Activated naive CD4-positive, alpha-beta T cell treated with anti-CD3 and anti-CD28 coated beads, Interleukin-2, amount 50 U/mL, for 72 hours (primary cell): ENCODE data around the gene TTC34. TPM values are rescaled to one million over a fixed set of nuclear protein-coding genes. Genes with fewer than 3 reads are reported as not detected.
A peak's percentile ranks its signal among the peaks of the same experiment; 100 is the strongest.

Source experiments
- ATAC-seq, 2 donors: fragments of 150-1000 bp; cut with Tn5 transposase; 2 replicates each; pipeline ENCODE4 v1.10.0; 2021; ENCODE audit warnings: mild to moderate bottlenecking in 2 of 2, moderate library complexity in 2 of 2
- DNase-seq, 2 donors: peaks; one replicate each; pipeline ENCODE4 v3.0.0; 2021 to 2022; ENCODE audit warnings: low spot score in 2 of 2
- H3K27ac Mint-ChIP-seq, 2 donors: one replicate each; pipeline ENCODE4 v1.8.0; 2022; ENCODE audit warnings: mild to moderate bottlenecking in 2 of 2, mixed read lengths in 2 of 2
- H3K36me3 Mint-ChIP-seq, 2 donors: one replicate each; pipeline ENCODE4 v1.8.0; 2022; ENCODE audit warnings: mixed read lengths in 2 of 2
- H3K9me3 Mint-ChIP-seq, 2 donors: one replicate each; pipeline ENCODE4 v1.8.0; 2022; ENCODE audit warnings: mixed read lengths in 2 of 2
- total RNA-seq, 2 donors: library from RNA; stranded (reverse); gene quantifications; one replicate each; pipeline ENCODE4 v1.2.3, GENCODE V29; 2022

Gene TTC34
- total RNA-seq, result 1 to 10 TPM in 1 of 2 donors, under 1 TPM in 1; 0.80 to 1.3 TPM

- peaks cover 0 to 5% of the 10 kb centered on the region in 2 donors for H3K36me3 Mint-ChIP-seq
- H3K27ac Mint-ChIP-seq, result no peak within 1 kb of the TSS
- DNase-seq (peak; percentile 54 to 68), ATAC-seq (peak; percentile 78 to 93)
- no peaks in the 10 kb centered on the region for H3K9me3 Mint-ChIP-seq
These were observed at the start of gene TTC34 for GRCh38 chr1:2801535-2802291. Gene TTC34, minus strand, starts transcription at chr1:2801693. Its CDS starts 866 bp downstream, at chr1:2800827.

DNA sequence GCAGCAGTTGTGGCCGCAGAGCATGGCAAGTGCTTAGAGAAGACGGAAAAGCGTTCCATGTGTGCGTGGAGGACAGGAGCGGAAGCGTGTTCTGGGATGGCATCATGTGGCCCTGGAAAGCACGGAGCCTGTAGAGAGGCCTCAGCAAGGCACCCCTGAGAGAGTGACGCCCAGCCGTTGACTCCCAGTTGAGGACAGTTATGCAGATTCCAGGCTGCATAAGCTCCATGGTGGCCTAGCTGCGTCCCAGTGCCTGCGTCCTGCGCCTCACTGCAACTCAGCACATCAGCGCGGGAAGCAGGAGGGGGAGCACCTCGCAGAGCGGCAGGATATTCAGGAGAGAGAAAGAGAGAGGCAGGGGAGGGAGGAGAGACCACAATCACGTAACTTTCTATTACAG is 49.0 kb upstream of the TTC34 start:
- ATAC-seq (no peak), DNase-seq (no peak)
- Mint-ChIP-seq H3K36me3 (no peaks in the 10 kb centered on the region), H3K27ac (no peak overlapping the region), H3K9me3 (no peaks in the 10 kb centered on the region)

- no peaks in the 10 kb centered on the region for H3K36me3 Mint-ChIP-seq
- no peak for ATAC-seq
- H3K27ac Mint-ChIP-seq, result peak overlapping the region; percentile 12 to 13
- no peak for DNase-seq
- H3K9me3 Mint-ChIP-seq, result no peaks in the 10 kb centered on the region
These were observed 46.6 kb upstream of the TTC34 start for GRCh38 chr1:2848006-2848670.

DNA sequence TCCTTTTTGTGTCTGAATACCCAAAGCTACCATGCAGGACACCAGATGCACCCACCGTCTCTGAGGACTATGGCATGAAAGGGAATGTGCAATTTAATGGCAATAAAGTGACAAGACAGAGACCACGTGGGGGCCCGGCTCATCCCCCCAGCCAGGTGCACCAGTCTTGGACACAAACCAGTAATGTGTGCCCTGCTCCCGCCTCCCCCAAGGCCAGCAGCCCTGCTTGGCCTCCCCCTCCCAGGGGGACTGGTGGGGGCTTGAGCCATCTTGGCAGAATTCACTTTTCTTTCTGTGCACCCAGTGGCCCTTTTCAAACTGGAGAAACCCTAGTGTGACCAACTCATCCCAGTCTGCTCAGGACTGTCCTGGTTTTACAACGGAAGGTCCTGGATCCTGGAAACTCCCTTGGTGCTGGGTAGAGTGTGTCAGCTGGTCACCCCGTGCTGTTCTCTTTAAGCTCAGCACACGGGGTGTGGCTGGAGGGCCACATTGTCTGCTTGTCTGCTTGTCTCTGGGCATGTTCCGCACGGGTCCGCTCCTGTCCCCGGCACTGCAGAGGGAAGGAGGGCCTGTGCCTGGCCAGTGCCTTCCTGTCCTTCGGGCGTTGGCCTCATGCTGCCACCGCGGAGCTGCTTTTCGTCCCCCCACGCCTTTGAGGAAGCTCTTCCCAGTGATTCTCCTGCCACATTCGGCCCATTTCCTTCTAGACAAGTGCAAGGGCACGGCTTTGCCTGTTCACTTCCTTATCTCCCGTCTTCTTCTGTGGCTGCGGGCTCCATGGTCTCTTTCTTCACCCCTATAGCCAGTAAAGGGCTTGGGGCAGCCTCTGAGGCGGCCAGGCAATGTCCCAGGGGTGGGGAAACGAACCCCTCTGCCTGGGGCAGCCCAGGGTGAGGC is 45.8 kb upstream of the TTC34 start:
- Mint-ChIP-seq H3K9me3 (no peaks in the 10 kb centered on the region), H3K27ac (no peak overlapping the region), H3K36me3 (no peaks in the 10 kb centered on the region)
- ATAC-seq (no peak), DNase-seq (no peak)

GRCh38 chr1:2845869-2846268 is 44.4 kb upstream of the TTC34 start:
- no peaks in the 10 kb centered on the region for H3K36me3 Mint-ChIP-seq
- DNase-seq (no peak), ATAC-seq (no peak)
- no peaks in the 10 kb centered on the region for H3K9me3 Mint-ChIP-seq
- no peak overlapping the region for H3K27ac Mint-ChIP-seq

- Mint-ChIP-seq H3K36me3 (no peaks in the 10 kb centered on the region), H3K27ac (peak overlapping the region; percentile 50 to 87), H3K9me3 (no peaks in the 10 kb centered on the region)
- DNase-seq (peak; percentile 58 to 72), ATAC-seq (peak; percentile 89 to 96)
These were observed 38.7 kb upstream of the TTC34 start for GRCh38 chr1:2840036-2840809.

DNA sequence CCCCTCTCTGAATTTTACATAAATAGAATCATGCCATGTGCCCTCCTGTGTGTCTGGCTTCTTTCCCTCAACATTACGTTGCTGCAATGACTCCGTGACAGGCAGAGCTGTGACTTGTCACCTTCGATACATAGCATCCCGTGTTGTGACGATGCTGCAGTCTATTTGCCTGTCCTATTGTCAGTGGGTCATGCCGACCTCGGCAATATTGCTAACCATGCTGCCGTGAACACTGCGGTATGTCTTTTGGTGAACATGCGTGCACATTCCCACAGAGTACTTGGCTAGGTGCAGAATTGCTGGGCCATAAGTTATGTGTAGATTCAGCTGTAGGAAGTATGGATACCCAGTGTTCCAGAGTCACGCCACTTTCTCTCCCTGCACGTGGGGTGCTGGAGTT is 36.3 kb upstream of the TTC34 start:
- Mint-ChIP-seq H3K36me3 (no peaks in the 10 kb centered on the region), H3K9me3 (no peaks in the 10 kb centered on the region), H3K27ac (no peak overlapping the region)
- DNase-seq, result no peak
- ATAC-seq, result no peak

DNA sequence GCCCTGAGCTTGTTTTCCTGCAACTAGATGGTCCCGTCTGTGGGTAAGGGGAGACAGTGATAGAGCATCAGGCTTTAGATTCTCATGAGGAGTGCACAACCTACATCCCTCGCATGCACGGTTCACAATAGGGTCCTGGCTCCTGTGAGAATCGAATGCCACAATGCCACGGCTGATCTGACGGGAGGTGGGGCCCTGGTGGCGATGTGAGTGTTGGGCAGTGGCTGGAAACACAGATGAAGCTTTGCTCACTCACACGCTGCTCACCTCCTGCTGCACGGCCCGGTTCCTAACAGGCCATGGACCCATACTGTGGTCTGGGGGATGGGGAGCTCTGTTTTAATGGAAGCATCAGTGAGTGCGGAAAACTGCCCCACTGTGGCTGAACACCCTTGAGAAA is 35.8 kb upstream of the TTC34 start:
- ATAC-seq (no peak), DNase-seq (no peak)
- no peak overlapping the region for H3K27ac Mint-ChIP-seq
- no peaks in the 10 kb centered on the region for H3K9me3 Mint-ChIP-seq
- H3K36me3 Mint-ChIP-seq, result no peaks in the 10 kb centered on the region

DNA sequence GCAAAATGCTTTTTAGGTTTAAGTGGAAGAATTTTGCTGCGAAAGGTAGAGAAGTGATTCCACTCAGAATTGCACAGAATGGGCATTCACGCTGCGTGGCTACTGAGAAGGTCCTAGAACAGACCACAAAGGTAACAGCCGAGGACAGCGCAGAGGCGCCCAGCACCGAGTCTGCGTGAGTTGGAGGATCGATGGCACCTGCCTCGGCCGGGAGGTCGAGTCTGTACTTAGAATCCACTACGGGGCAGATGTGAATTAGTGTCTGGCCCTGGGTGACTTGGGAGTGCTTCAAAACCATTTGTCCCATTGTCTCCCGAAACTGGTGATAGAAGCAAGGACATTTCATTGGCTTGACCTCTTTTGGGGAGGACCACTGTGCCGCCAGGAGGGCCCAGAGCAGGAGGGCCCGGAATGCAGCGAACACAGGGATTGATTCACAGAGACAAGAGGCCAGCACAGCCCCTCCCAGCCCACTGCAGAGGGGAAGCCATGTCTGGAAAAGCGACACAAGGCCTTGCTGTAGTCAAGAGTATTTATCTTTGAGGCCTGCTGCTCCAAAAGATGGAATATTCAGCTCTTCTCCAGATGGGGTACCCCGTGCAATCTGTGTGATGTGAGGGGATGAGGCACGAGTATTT is 35.0 kb upstream of the TTC34 start:
- DNase-seq, result no peak
- ATAC-seq, result no peak
- H3K36me3 Mint-ChIP-seq, result no peaks in the 10 kb centered on the region
- H3K27ac Mint-ChIP-seq, result no peak overlapping the region
- no peaks in the 10 kb centered on the region for H3K9me3 Mint-ChIP-seq

GRCh38 chr1:2835650-2836159 is 34.2 kb upstream of the TTC34 start:
- H3K27ac Mint-ChIP-seq, result no peak overlapping the region
- ATAC-seq (no peak), DNase-seq (no peak)
- no peaks in the 10 kb centered on the region for H3K9me3 Mint-ChIP-seq
- H3K36me3 Mint-ChIP-seq, result no peaks in the 10 kb centered on the region

GRCh38 chr1:2834741-2835564 is 33.5 kb upstream of the TTC34 start:
- DNase-seq (no peak), ATAC-seq (no peak)
- Mint-ChIP-seq H3K27ac (no peak overlapping the region), H3K9me3 (no peaks in the 10 kb centered on the region), H3K36me3 (no peaks in the 10 kb centered on the region)

GRCh38 chr1:2834146-2834475 is 32.6 kb upstream of the TTC34 start:
- Mint-ChIP-seq H3K36me3 (no peaks in the 10 kb centered on the region), H3K9me3 (no peaks in the 10 kb centered on the region), H3K27ac (no peak overlapping the region)
- DNase-seq, result no peak
- no peak for ATAC-seq

DNA sequence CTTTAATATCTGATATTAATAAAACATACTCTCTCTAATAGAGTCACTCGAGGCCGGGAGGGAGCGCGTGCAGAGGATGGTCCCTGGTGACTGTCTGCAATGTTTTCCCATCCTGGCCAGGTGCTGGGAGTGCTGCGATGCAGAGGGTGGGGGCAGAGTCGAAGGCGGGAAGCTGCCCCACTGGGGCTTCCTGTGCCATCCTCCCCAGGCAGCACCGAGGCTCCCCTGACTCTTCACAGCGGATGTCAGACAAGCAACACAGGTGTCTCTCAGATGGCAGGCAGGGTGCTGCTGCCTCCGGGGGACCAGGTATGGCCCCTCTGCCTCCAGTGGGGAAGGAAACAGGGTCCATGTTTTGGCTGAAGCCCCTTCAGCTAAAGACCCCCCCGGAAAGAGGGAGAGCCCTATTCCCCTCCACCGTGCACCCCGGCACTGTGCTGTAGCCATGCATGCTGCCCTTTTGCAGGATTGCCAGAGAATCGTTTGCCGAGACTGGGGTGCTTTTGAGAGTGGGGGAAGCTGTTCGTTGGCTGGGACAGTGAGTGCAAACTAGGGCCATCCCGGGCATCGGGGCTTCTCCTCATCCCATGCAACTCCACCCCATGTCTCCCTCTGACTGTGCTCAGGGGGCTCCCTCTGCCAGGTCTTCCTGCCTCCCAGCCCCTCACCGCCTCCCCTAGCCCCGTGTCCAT is 32.1 kb upstream of the TTC34 start:
- Mint-ChIP-seq H3K27ac (no peak overlapping the region), H3K36me3 (no peaks in the 10 kb centered on the region), H3K9me3 (no peaks in the 10 kb centered on the region)
- no peak for DNase-seq
- no peak for ATAC-seq

GRCh38 chr1:2832506-2833453 is 31.3 kb upstream of the TTC34 start:
- Mint-ChIP-seq H3K27ac (no peak overlapping the region), H3K9me3 (no peaks in the 10 kb centered on the region), H3K36me3 (no peaks in the 10 kb centered on the region)
- DNase-seq (no peak), ATAC-seq (no peak)
